HEK293T (cell line): ENCODE measurements around the gene LCT.

Experiments
- CTCF ChIA-PET: fragments of 350-600 bp; formaldehyde crosslinking; extraction: SDS; loops from one replicate; lab custom pipeline; 2021; ENCODE audit warnings: antibody characterized with exemption, inconsistent platforms; lab: Yijun Ruan, JAX
- POLR2A ChIA-PET: fragments of 350-600 bp; formaldehyde crosslinking; extraction: SDS; loops from one replicate; lab custom pipeline; 2020; ENCODE audit warnings: antibody characterized with exemption, inconsistent platforms; lab: Yijun Ruan, JAX
- DNase-seq: peaks from one replicate; pipeline ENCODE4 v3.0.0; 2012; ENCODE audit warnings: mixed read lengths; ENCODE audit errors: extremely low spot score
- ARNT ChIP-seq: fragments of 450-650 bp; IDR thresholded peaks from 2 replicates; pipeline ENCODE4 v1.6.1; 2017; ENCODE audit warnings: mild to moderate bottlenecking
- BHLHE40 ChIP-seq: fragments of 450-650 bp; IDR thresholded peaks from 2 replicates; pipeline ENCODE4 v1.6.1; 2016; ENCODE audit warnings: mild to moderate bottlenecking, moderate library complexity, borderline replicate concordance
- CTBP1 ChIP-seq: fragments of 450-650 bp; IDR thresholded peaks from 2 replicates; pipeline ENCODE4 v1.6.1; 2016; ENCODE audit warnings: borderline replicate concordance
- ELF4 ChIP-seq: fragments of 450-650 bp; IDR thresholded peaks from 2 replicates; pipeline ENCODE4 v1.6.1; 2017; ENCODE audit warnings: antibody characterized with exemption
- FOXA1 ChIP-seq: fragments of 450-650 bp; IDR thresholded peaks from 2 replicates; pipeline ENCODE4 v1.6.1; 2016; ENCODE audit warnings: mild to moderate bottlenecking
- FOXK2 ChIP-seq: fragments of 450-650 bp; IDR thresholded peaks from 2 replicates; pipeline ENCODE4 v1.6.1; 2016; ENCODE audit warnings: mild to moderate bottlenecking
- FOXM1 ChIP-seq: fragments of 450-650 bp; IDR thresholded peaks from 2 replicates; pipeline ENCODE4 v1.6.1; 2017; ENCODE audit warnings: mild to moderate bottlenecking, borderline replicate concordance
- HDGF ChIP-seq: fragments of 450-650 bp; IDR thresholded peaks from 2 replicates; pipeline ENCODE4 v1.6.1; 2017; ENCODE audit warnings: antibody characterized with exemption, borderline replicate concordance
- L3MBTL2 ChIP-seq: fragments of 450-650 bp; conservative IDR thresholded peaks from 2 replicates; pipeline ENCODE4 v1.6.1; 2016; ENCODE audit warnings: mild to moderate bottlenecking
- LEF1 ChIP-seq: fragments of 450-650 bp; IDR thresholded peaks from 2 replicates; pipeline ENCODE4 v1.6.1; 2017; ENCODE audit warnings: mild to moderate bottlenecking, borderline replicate concordance
- NFRKB ChIP-seq: fragments of 450-650 bp; IDR thresholded peaks from 2 replicates; pipeline ENCODE4 v1.6.1; 2016; ENCODE audit warnings: mild to moderate bottlenecking, moderate library complexity
- PKNOX1 ChIP-seq: fragments of 450-650 bp; IDR thresholded peaks from 2 replicates; pipeline ENCODE4 v1.6.1; 2016
- SP1 ChIP-seq: fragments of 450-650 bp; IDR thresholded peaks from 2 replicates; pipeline ENCODE4 v1.6.1; 2017
- SUZ12 ChIP-seq: fragments of 450-650 bp; IDR thresholded peaks from 2 replicates; pipeline ENCODE4 v1.6.1; 2016; ENCODE audit warnings: mild to moderate bottlenecking
- TARDBP ChIP-seq: fragments of 450-650 bp; IDR thresholded peaks from 2 replicates; pipeline ENCODE4 v1.6.1; 2016
- ZNF384 ChIP-seq: fragments of 450-650 bp; IDR thresholded peaks from 2 replicates; pipeline ENCODE4 v1.6.1; 2016

Gene LCT

GRCh38 chr2:135825131-135825530 is 11.9 kb downstream of the LCT start:
- TF ChIP-seq PKNOX1 (no peak), HDGF (no peak), FOXA1 (no peak), FOXM1 (no peak), SP1 (no peak), BHLHE40 (no peak), ELF4 (no peak), CTBP1 (no peak), ARNT (no peak)
- POLR2A ChIA-PET = no interaction called here
- CTCF ChIA-PET = interaction anchor here (0.7 kb wide), 1 partner anchor 28 kb away, joined by 3 read pairs; no protein-coding TSS in a partner anchor
- no peak for DNase-seq

- TF ChIP-seq TARDBP (no peak), BHLHE40 (no peak), PKNOX1 (no peak), FOXK2 (no peak), CTBP1 (no peak), L3MBTL2 (no peak), HDGF (no peak)
- POLR2A ChIA-PET = no interaction called here
- DNase-seq = no peak
- CTCF ChIA-PET = no interaction called here
Measured at GRCh38 chr2:135822855-135823254, 14.1 kb downstream of the LCT start.

- ChIA-PET CTCF (no interaction called here), POLR2A (no interaction called here)
- no peak for DNase-seq
- TF ChIP-seq L3MBTL2 (no peak), FOXA1 (no peak), FOXM1 (no peak), NFRKB (no peak), SUZ12 (no peak), SP1 (no peak), BHLHE40 (no peak)
Measured at GRCh38 chr2:135821190-135821589, 15.8 kb downstream of the LCT start.

DNA sequence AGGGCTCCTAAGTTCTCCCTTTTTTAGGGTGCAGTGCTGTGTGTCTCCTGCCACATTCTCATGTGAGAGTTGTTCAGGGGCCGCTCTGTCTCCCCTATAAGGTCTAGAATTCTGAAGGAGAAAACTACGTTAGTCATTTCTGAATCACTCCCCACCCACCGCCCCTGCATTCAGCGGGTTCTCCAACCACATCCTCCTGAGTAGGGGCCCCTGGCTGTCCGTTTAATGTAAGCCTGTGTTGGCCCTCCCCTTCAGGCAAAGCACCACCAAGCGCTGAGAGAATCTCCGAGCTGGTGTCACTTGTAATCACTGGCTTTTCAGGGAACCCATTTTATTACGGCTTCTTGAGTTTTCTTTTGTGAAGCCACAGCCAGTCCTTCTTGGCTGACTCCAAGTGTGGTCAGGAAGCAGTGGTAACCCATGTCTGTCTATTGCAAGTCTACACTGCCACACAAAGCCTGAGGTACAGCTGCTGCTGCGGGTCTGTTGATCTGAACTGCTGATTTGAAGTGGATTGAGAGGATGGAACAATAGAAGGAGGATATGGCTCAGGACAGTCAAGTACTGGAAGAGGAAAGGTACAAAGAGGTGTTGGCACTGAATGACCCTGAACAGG is 16.9 kb downstream of the LCT start:
- POLR2A ChIA-PET = no interaction called here
- TF ChIP-seq ARNT (no peak), TARDBP (no peak), FOXM1 (no peak), FOXA1 (no peak), PKNOX1 (no peak), HDGF (no peak), LEF1 (no peak), L3MBTL2 (no peak), ZNF384 (no peak)
- CTCF ChIA-PET = no interaction called here
- DNase-seq = no peak

- TF ChIP-seq FOXM1 (no peak), L3MBTL2 (no peak), ELF4 (no peak), BHLHE40 (no peak), FOXK2 (no peak), SUZ12 (no peak), HDGF (no peak), ARNT (no peak), SP1 (no peak), LEF1 (no peak), CTBP1 (no peak), FOXA1 (no peak)
- ChIA-PET CTCF (no interaction called here), POLR2A (no interaction called here)
- peak; percentile 53 for DNase-seq
Measured at GRCh38 chr2:135818937-135819610, 17.9 kb downstream of the LCT start.

GRCh38 chr2:135817951-135818350 is 19.0 kb downstream of the LCT start:
- TF ChIP-seq FOXA1 (no peak), ELF4 (no peak)

More at GRCh38 chr2:135817951-135818350, 19.0 kb downstream of the LCT start:
- CTCF ChIA-PET = no interaction called here
- POLR2A ChIA-PET = no interaction called here
- no peak for DNase-seq
